Measurements from ENCODE around the gene FZD1. TPM values are rescaled to one million over a fixed set of nuclear protein-coding genes. Genes with fewer than 3 reads are reported as not detected.

The FZD1 gene
- total and polyA plus RNA-seq, 7 experiments from 2014 or later, result 0.24 to 3.4 (median 0.64) TPM

DNA sequence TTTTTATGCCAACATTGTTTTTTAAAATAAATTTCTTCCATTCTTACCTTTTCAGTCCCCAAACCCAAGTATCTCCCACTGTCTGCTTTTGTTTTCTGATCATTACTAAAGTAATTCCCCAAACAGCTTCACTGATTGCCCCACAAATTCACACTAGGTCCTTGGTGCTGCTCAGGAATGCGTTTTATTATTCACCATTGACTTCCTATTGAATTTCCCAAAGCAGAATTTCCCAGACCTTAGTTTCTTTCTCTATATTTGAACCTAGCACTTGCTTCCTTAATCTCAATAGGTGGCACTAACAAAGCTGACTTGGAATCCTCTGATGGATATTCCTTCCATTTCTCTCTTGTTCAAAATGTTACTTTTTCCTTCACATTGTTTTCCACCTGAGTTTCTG lies 52.2 kb downstream of the FZD1 start:
- Histone ChIP-seq H3K4me3 (ENCODE audit: low read length) (no peak overlapping the region), H3K27me3 (ENCODE audit: control insufficient read depth in 2 of 2, insufficient read depth in 2 of 2, low read length in 2 of 2) (no peaks in the 10 kb centered on the region), H3K4me1 (ENCODE audit: control insufficient read depth in 2 of 2, insufficient read depth in 2 of 2, low read length in 2 of 2) (no peaks in the 10 kb centered on the region), H3K27ac (ENCODE audit: low read depth, low read length) (no peak overlapping the region), H3K36me3 (ENCODE audit: control insufficient read depth in 2 of 3, insufficient read depth in 3 of 3, low read length in 3 of 3) (no peaks in the 10 kb centered on the region), H3K9me3 (ENCODE audit: control insufficient read depth in 2 of 3, low read length in 3 of 3) (no peaks in the 10 kb centered on the region)
- Mint-ChIP-seq H3K4me1 (no peaks in the 10 kb centered on the region), H3K9me3 (no peaks in the 10 kb centered on the region), H3K4me3 (no peak overlapping the region), H3K27me3 (peaks cover 0 to 25% (median 7%) of the 10 kb centered on the region in 5 donors), H3K27ac (no peak overlapping the region), H3K36me3 (no peaks in the 10 kb centered on the region)
- ChIA-PET CTCF (no interaction called here), POLR2A (no interaction called here)
- DNase-seq (no peak), ATAC-seq (no peak)
- intact Hi-C loops (cut with micrococcal nuclease), result no loop called here

DNA sequence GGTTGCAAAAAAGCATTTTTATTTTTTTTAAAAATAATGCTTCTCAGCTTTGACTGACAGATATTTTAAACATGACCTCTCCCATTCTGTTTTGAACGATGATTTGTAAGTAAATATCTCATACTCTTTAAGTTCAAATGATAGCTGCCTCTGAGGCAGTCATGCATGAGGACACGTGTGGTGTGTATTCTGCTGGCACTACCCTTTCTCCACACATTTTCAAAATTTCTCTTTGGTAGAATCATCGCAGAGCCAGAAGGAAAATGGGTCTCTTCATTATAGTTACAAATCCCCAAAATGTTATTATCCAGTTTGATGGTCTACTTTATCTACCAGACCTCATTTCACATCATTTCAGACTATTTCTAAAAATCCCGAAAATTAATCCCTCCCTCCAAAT lies 55.1 kb downstream of the FZD1 start:
- no peak overlapping the region for H3K4me3 Mint-ChIP-seq
- Histone ChIP-seq H3K27ac (ENCODE audit: low read depth, low read length) (no peak overlapping the region), H3K4me3 (ENCODE audit: low read length) (no peak overlapping the region), H3K36me3 (ENCODE audit: control insufficient read depth in 2 of 3, insufficient read depth in 3 of 3, low read length in 3 of 3) (no peaks in the 10 kb centered on the region), H3K4me1 (ENCODE audit: control insufficient read depth in 2 of 2, insufficient read depth in 2 of 2, low read length in 2 of 2) (no peaks in the 10 kb centered on the region), H3K27me3 (ENCODE audit: control insufficient read depth in 2 of 2, insufficient read depth in 2 of 2, low read length in 2 of 2) (no peaks in the 10 kb centered on the region), H3K9me3 (ENCODE audit: control insufficient read depth in 2 of 3, low read length in 3 of 3) (no peaks in the 10 kb centered on the region)
- ChIA-PET CTCF (no interaction called here), POLR2A (no interaction called here)
- peaks cover 0 to 25% (median 2%) of the 10 kb centered on the region in 5 donors for H3K27me3 Mint-ChIP-seq
- no peaks in the 10 kb centered on the region for H3K9me3 Mint-ChIP-seq
- H3K4me1 Mint-ChIP-seq, result no peaks in the 10 kb centered on the region
- no peak for ATAC-seq
- intact Hi-C loops (cut with micrococcal nuclease), result no loop called here
- H3K36me3 Mint-ChIP-seq, result no peaks in the 10 kb centered on the region
- DNase-seq, result no peak
- H3K27ac Mint-ChIP-seq, result no peak overlapping the region

DNA sequence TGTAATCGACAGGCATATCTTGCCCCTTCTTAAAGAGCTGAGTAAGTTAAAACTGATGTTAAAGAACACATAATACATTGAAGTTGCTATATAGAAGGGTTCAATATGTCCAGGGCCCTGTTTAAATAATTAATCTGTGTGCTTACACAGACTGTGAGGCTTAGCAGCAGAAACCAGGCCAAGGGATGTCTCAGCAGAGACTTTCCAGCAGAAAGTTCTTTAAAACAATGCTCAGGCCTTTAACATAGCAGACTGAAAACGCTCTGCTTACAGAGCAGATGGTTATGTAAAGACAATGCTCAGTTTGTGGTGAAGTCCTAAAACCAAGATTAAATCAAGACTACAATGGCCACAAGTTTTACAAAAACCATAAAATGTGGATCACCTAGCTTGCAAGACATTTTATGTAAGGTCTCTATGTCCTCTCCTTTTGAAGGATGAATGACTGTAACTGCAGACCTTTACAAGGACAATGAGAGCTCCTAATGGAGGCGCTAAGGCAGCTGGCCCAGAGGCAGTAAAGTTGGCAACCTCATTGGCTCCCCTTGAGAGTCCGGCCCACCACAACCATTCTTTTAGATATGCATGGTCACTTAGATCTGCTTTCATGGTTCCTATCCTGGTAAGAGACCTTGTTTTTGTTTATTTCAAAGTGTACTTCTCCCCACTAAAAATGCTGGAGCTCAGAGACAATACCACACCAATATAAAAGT lies 56.3 kb downstream of the FZD1 start:
- H3K4me3 ChIP-seq (ENCODE audit: low read length), result no peak overlapping the region
- DNase-seq, result no peak
- intact Hi-C loops (cut with micrococcal nuclease), result no loop called here
- peaks cover 0 to 19% (median 0%) of the 10 kb centered on the region in 5 donors for H3K27me3 Mint-ChIP-seq
- no peaks in the 10 kb centered on the region for H3K9me3 ChIP-seq (ENCODE audit: control insufficient read depth in 2 of 3, low read length in 3 of 3)
- H3K36me3 ChIP-seq (ENCODE audit: control insufficient read depth in 2 of 3, insufficient read depth in 3 of 3, low read length in 3 of 3), result no peaks in the 10 kb centered on the region
- no peaks in the 10 kb centered on the region for H3K4me1 ChIP-seq (ENCODE audit: control insufficient read depth in 2 of 2, insufficient read depth in 2 of 2, low read length in 2 of 2)
- ChIA-PET CTCF (no interaction called here), POLR2A (no interaction called here)
- H3K27ac Mint-ChIP-seq, result no peak overlapping the region
- no peak for ATAC-seq
- H3K27ac ChIP-seq (ENCODE audit: low read depth, low read length), result no peak overlapping the region
- H3K4me1 Mint-ChIP-seq, result no peaks in the 10 kb centered on the region
- no peaks in the 10 kb centered on the region for H3K9me3 Mint-ChIP-seq
- H3K4me3 Mint-ChIP-seq, result no peak overlapping the region
- no peaks in the 10 kb centered on the region for H3K36me3 Mint-ChIP-seq
- H3K27me3 ChIP-seq (ENCODE audit: control insufficient read depth in 2 of 2, insufficient read depth in 2 of 2, low read length in 2 of 2), result no peaks in the 10 kb centered on the region
